Ishikawa (cell line): ENCODE measurements around the gene KRTAP3-1.
"Not testable (repeated sequence)": the region's sequence is repeated elsewhere in the genome, so short reads cannot be mapped to it uniquely, and the experiment has no call there.

Source experiments
- CEBPB ChIP-seq: IDR thresholded peaks from 2 replicates; pipeline ENCODE4 v1.6.1; 2012
- CREB1 ChIP-seq: IDR thresholded peaks from 2 replicates; pipeline ENCODE4 v1.6.1; 2012; ENCODE audit warnings: low read depth
- EGR1 ChIP-seq: IDR thresholded peaks from 2 replicates; pipeline ENCODE4 v1.6.1; 2012
- EP300 ChIP-seq: IDR thresholded peaks from 2 replicates; pipeline ENCODE4 v1.6.1; 2012; ENCODE audit warnings: borderline replicate concordance
- FOXM1 ChIP-seq: IDR thresholded peaks from 2 replicates; pipeline ENCODE4 v1.6.1; 2012; ENCODE audit warnings: low read depth, borderline replicate concordance
- MAX ChIP-seq: IDR thresholded peaks from 2 replicates; pipeline ENCODE4 v1.6.1; 2012
- NFIC ChIP-seq: IDR thresholded peaks from 2 replicates; pipeline ENCODE4 v1.6.1; 2012
- RAD21 ChIP-seq: IDR thresholded peaks from 2 replicates; pipeline ENCODE4 v1.6.1; 2012; ENCODE audit warnings: low read depth
- REST ChIP-seq: IDR thresholded peaks from 2 replicates; pipeline ENCODE4 v1.6.1; 2012; ENCODE audit warnings: low read depth, mild to moderate bottlenecking
- TAF1 ChIP-seq: IDR thresholded peaks from 2 replicates; pipeline ENCODE4 v1.6.1; 2012; ENCODE audit warnings: low read depth, mild to moderate bottlenecking
- TCF12 ChIP-seq: IDR thresholded peaks from 2 replicates; pipeline ENCODE4 v1.6.1; 2012; ENCODE audit warnings: low read depth
- TEAD4 ChIP-seq: IDR thresholded peaks from 2 replicates; pipeline ENCODE4 v1.6.1; 2012
- USF1 ChIP-seq: IDR thresholded peaks from 2 replicates; pipeline ENCODE4 v1.6.1; 2012
- YY1 ChIP-seq: IDR thresholded peaks from 2 replicates; pipeline ENCODE4 v1.6.1; 2012; ENCODE audit warnings: low read depth
- ZBTB7A ChIP-seq: IDR thresholded peaks from 2 replicates; pipeline ENCODE4 v1.6.1; 2012; ENCODE audit warnings: low read depth

The KRTAP3-1 gene

GRCh38 chr17:41008811-41009210 is at the start of gene KRTAP3-1:
TSS of gene KRTAP3-1 (minus strand) at chr17:41009128. CDS start at chr17:41009074, 54 bp downstream.
- TF ChIP-seq RAD21 (no peak), TEAD4 (no peak), TAF1 (no peak), EP300 (no peak), REST (no peak), USF1 (no peak), FOXM1 (no peak), EGR1 (no peak), YY1 (no peak), CEBPB (no peak), MAX (no peak), CREB1 (no peak), ZBTB7A (no peak), NFIC (no peak), TCF12 (no peak)

GRCh38 chr17:41057547-41057946 is 48.6 kb upstream of the KRTAP3-1 start:
- TF ChIP-seq EP300, result no peak
- no peak for TF ChIP-seq YY1
- TF ChIP-seq ZBTB7A, result no peak
- TF ChIP-seq EGR1, result no peak
- TF ChIP-seq CREB1, result no peak
- TF ChIP-seq CEBPB, result no peak
- TF ChIP-seq MAX, result no peak
- no peak for TF ChIP-seq TCF12
- TF ChIP-seq USF1, result no peak
- no peak for TF ChIP-seq RAD21
- no peak for TF ChIP-seq NFIC
- no peak for TF ChIP-seq TEAD4
- no peak for TF ChIP-seq FOXM1
- no peak for TF ChIP-seq TAF1
- no peak for TF ChIP-seq REST

GRCh38 chr17:41055130-41055529 is 46.2 kb upstream of the KRTAP3-1 start, which contains the start of gene KRTAP2-2:
TSS of gene KRTAP2-2 (minus strand) at chr17:41055230. CDS start at chr17:41055211, 19 bp downstream.
- not testable (repeated sequence) for TF ChIP-seq YY1, RAD21, CREB1

GRCh38 chr17:41054025-41054424 is 45.1 kb upstream of the KRTAP3-1 start:
- no peak for TF ChIP-seq ZBTB7A
- TF ChIP-seq TCF12, result peak; percentile 99
- TF ChIP-seq FOXM1, result peak; percentile 74
- TF ChIP-seq TEAD4, result peak; percentile 97
- peak; percentile 64 for TF ChIP-seq NFIC
- peak; percentile 91 for TF ChIP-seq EP300
- TF ChIP-seq CEBPB, result peak; percentile 53; the same call in 1 of the 2 replicates
- no peak for TF ChIP-seq USF1
- peak; percentile 30; the same call in 1 of the 2 replicates for TF ChIP-seq MAX
- TF ChIP-seq EGR1, result no peak

- TF ChIP-seq EGR1 (no peak), NFIC (no peak), REST (no peak), USF1 (no peak), TEAD4 (no peak), TCF12 (no peak), ZBTB7A (no peak), MAX (no peak), EP300 (no peak), YY1 (no peak)
These were observed 43.6 kb upstream of the KRTAP3-1 start for GRCh38 chr17:41052566-41052965.
